Smooth muscle cell (in vitro differentiated cells): ENCODE results near the gene CDKL1. TPM values are rescaled to one million over a fixed set of nuclear protein-coding genes. Genes with fewer than 3 reads are reported as not detected.
A peak's percentile ranks its signal among the peaks of the same experiment; 100 is the strongest.

Experiments used
- DNase-seq: peaks from one replicate; lab custom pipeline; 2025; ENCODE audit not compliant: unreplicated experiment; lab: John Stamatoyannopoulos, UW
- H2AFZ ChIP-seq: fragments of 200-600 bp; sonication (generic); 2 replicates; pipeline ENCODE4 v1.6.0; 2016; ENCODE audit warnings: antibody characterized with exemption, low read depth, mild to moderate bottlenecking
- H3F3A ChIP-seq: fragments of 200-600 bp; sonication (generic); 2 replicates; pipeline ENCODE4 v1.6.0; 2017; ENCODE audit warnings: antibody characterized with exemption, low read depth
- H3K27ac ChIP-seq: fragments of 200-600 bp; sonication (generic); 2 replicates; pipeline ENCODE4 v1.5.1; 2016; ENCODE audit warnings: low read depth, mild to moderate bottlenecking
- H3K27me3 ChIP-seq: fragments of 200-600 bp; sonication (generic); 2 replicates; pipeline ENCODE4 v1.6.1; 2016; ENCODE audit warnings: low read depth, mild to moderate bottlenecking
- H3K36me3 ChIP-seq: fragments of 200-600 bp; sonication (generic); 2 replicates; pipeline ENCODE4 v1.5.1; 2016; ENCODE audit warnings: low read depth
- H3K4me1 ChIP-seq: fragments of 200-600 bp; sonication (generic); 2 replicates; pipeline ENCODE4 v1.5.1; 2016; ENCODE audit warnings: low read depth
- H3K4me2 ChIP-seq: fragments of 200-600 bp; sonication (generic); 2 replicates; pipeline ENCODE4 v1.6.0; 2016; ENCODE audit warnings: mild to moderate bottlenecking
- H3K4me3 ChIP-seq: fragments of 200-600 bp; sonication (generic); 2 replicates; pipeline ENCODE4 v1.5.1; 2016; ENCODE audit warnings: mild to moderate bottlenecking
- H3K79me2 ChIP-seq: fragments of 200-600 bp; sonication (generic); 2 replicates; pipeline ENCODE4 v1.6.0; 2016; ENCODE audit warnings: low read depth, mild to moderate bottlenecking
- H3K9ac ChIP-seq: fragments of 200-600 bp; sonication (generic); 2 replicates; pipeline ENCODE4 v1.6.0; 2016; ENCODE audit warnings: low read depth
- H3K9me3 ChIP-seq: fragments of 200-600 bp; sonication (generic); replicated peaks from 2 replicates; pipeline ENCODE4 v1.5.1; 2016; ENCODE audit warnings: low read depth
- H4K20me1 ChIP-seq: fragments of 200-600 bp; sonication (generic); 2 replicates; pipeline ENCODE4 v1.6.0; 2016; ENCODE audit warnings: low read depth
- CTCF ChIP-seq: fragments of 200-600 bp; sonication (generic); IDR thresholded peaks from 2 replicates; pipeline ENCODE4 v1.5.1; 2017; ENCODE audit warnings: borderline replicate concordance, mild to moderate bottlenecking, antibody characterized with exemption; ENCODE audit not compliant: insufficient read depth, poor library complexity, severe bottlenecking
- WGBS: methylation state at CpG from one replicate; pipeline ENCODE4 v1.1.7; 2016; ENCODE audit warnings: low lambda C conversion rate; 5-methylcytosine and 5-hydroxymethylcytosine counted together
- polyA plus RNA-seq: library from polyadenylated mRNA; unstranded; fragments of >200 nt; fragmentation: Nextera tagmentation; extraction: Ambion mirVana; gene quantifications from 2 replicates; pipeline ENCODE4 v1.2.1, GENCODE V29; 2016
- total RNA-seq: library from RNA; depleted of rRNA; stranded (reverse); fragments of >200 nt; gene quantifications from 2 replicates; pipeline ENCODE4 v1.2.3, GENCODE V29; 2014

The CDKL1 gene
- total and polyA plus RNA-seq, 2 experiments from 2014 or later: 1.6 to 4.9 TPM

GRCh38 chr14:50344116-50344775 lies 52.4 kb downstream of the CDKL1 start:
- no peaks in the 10 kb centered on the region for H3K79me2 ChIP-seq
- no peak overlapping the region for H3K9ac ChIP-seq
- no peaks in the 10 kb centered on the region for H3K36me3 ChIP-seq
- H3F3A ChIP-seq: peaks cover 28% of the 10 kb centered on the region
- H4K20me1 ChIP-seq: no peaks in the 10 kb centered on the region
- H2AFZ ChIP-seq: no peak overlapping the region
- WGBS: 86% methylated on average over 7 of the region's 7 CpGs
- no peak overlapping the region for H3K4me3 ChIP-seq
- H3K4me1 ChIP-seq: peaks cover 36% of the 10 kb centered on the region
- peak overlapping the region; percentile 69 for H3K27ac ChIP-seq
- H3K4me2 ChIP-seq: peak overlapping the region; percentile 4
- TF ChIP-seq CTCF: no peak
- H3K27me3 ChIP-seq: no peaks in the 10 kb centered on the region
- H3K9me3 ChIP-seq: no peaks in the 10 kb centered on the region
- no peak for DNase-seq

GRCh38 chr14:50343434-50343833 lies 53.2 kb downstream of the CDKL1 start:
- Histone ChIP-seq H3K36me3 (no peaks in the 10 kb centered on the region), H3K4me3 (no peak overlapping the region), H3K27ac (peak overlapping the region; percentile 48), H3K4me1 (peaks cover 35% of the 10 kb centered on the region), H3K4me2 (peak overlapping the region; percentile 80), H3F3A (peaks cover 28% of the 10 kb centered on the region), H3K9ac (no peak overlapping the region), H2AFZ (no peak overlapping the region), H4K20me1 (no peaks in the 10 kb centered on the region), H3K27me3 (no peaks in the 10 kb centered on the region), H3K9me3 (no peaks in the 10 kb centered on the region), H3K79me2 (no peaks in the 10 kb centered on the region)
- no peak for TF ChIP-seq CTCF
- no peak for DNase-seq
- 96% methylated on average over 1 of the region's 1 CpG for WGBS

DNA sequence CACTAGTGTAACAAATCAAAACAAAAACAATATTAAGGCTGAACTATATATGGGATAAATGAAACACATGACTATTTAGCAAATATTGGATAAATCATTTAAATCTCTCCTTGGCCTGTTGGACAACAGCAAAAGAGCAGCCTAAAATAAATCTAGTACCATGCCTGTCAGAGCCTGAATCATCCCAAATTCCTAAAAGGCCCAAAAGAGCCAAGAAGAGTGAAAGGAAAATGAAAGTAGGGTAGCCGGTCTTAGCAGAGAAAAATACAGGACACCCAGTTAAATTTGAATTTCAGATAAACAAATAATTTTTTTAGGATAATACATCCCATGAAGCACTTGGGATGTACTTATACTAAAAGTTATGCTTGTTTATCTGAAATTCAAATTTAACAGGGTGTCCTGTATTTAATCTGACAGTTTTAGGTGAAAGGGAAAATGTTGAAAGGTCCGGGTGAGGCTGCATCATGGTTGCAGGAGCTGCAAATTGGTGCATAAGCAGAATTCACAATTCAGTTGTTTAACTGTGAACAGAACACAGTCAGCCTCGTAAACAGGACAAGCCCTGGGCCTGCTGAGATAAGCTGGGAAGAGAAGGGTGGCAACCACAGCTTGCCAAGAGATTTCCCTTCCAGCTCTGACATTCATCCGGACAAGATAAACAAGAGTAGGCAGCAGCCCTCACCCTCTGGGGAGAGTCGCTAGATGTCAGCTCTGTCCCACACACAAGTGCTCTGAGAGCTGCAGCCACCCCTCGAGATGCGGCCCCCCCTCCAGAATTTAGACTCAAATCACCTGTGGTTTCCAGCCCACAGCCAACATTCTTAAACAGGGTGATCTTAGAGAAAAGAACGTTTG lies 54.2 kb downstream of the CDKL1 start:
- 11% methylated on average over 8 of the region's 8 CpGs for WGBS
- DNase-seq: no peak
- peak overlapping the region; percentile 48 for H3K27ac ChIP-seq

More for the DNA sequence above, 54.2 kb downstream of the CDKL1 start:
- H3K4me2 ChIP-seq: peak overlapping the region; percentile 80
- H3K4me1 ChIP-seq: peaks cover 26% of the 10 kb centered on the region
- no peaks in the 10 kb centered on the region for H3K36me3 ChIP-seq
- H4K20me1 ChIP-seq: no peaks in the 10 kb centered on the region
- H3K9me3 ChIP-seq: no peaks in the 10 kb centered on the region
- H3K4me3 ChIP-seq: peak overlapping the region; percentile 14
- peaks cover 26% of the 10 kb centered on the region for H3F3A ChIP-seq
- no peak overlapping the region for H2AFZ ChIP-seq
- H3K9ac ChIP-seq: no peak overlapping the region
- TF ChIP-seq CTCF: peak; percentile 5
- H3K79me2 ChIP-seq: no peaks in the 10 kb centered on the region
- no peaks in the 10 kb centered on the region for H3K27me3 ChIP-seq
